Esophagus muscularis mucosa (tissue), 3 donors: Measurements from ENCODE around the gene NOS3.

Experiments
- POLR2A ChIP-seq: fragments of 450-650 bp; IDR thresholded peaks from one replicate; pipeline ENCODE4 v1.6.1; 2017; ENCODE audit warnings: antibody characterized with exemption, moderate library complexity, mild to moderate bottlenecking, low read depth
- POLR2AphosphoS5 ChIP-seq, 2 donors: sonication (generic); formaldehyde crosslinking; IDR thresholded peaks; one replicate each; pipeline ENCODE4 v1.6.1; 2017; ENCODE audit warnings: antibody characterized with exemption in 2 of 2
- TF ChIP-seq, protein P1 (sequence below), 3 experiments: fragments of 200-600 bp in 2 of 3; fragments of 450-650 bp in 1 of 3; sonication (generic) in 2 of 3; IDR thresholded peaks; one replicate each; pipeline ENCODE4 v1.5.1; 2017 to 2019; ENCODE audit warnings: antibody characterized with exemption in 3 of 3, mild to moderate bottlenecking in 2 of 3, moderate library complexity in 1 of 3

- TF ChIP-seq POLR2AphosphoS5 (IDR thresholded peaks at IDR 0.05) = no peak
- TF ChIP-seq, protein P1, sequence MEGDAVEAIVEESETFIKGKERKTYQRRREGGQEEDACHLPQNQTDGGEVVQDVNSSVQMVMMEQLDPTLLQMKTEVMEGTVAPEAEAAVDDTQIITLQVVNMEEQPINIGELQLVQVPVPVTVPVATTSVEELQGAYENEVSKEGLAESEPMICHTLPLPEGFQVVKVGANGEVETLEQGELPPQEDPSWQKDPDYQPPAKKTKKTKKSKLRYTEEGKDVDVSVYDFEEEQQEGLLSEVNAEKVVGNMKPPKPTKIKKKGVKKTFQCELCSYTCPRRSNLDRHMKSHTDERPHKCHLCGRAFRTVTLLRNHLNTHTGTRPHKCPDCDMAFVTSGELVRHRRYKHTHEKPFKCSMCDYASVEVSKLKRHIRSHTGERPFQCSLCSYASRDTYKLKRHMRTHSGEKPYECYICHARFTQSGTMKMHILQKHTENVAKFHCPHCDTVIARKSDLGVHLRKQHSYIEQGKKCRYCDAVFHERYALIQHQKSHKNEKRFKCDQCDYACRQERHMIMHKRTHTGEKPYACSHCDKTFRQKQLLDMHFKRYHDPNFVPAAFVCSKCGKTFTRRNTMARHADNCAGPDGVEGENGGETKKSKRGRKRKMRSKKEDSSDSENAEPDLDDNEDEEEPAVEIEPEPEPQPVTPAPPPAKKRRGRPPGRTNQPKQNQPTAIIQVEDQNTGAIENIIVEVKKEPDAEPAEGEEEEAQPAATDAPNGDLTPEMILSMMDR (IDR thresholded peaks at IDR 0.05) = no peak
- TF ChIP-seq POLR2A = no peak
Observed at GRCh38 chr7:150992051-150992640, 1.3 kb downstream of the NOS3 start.
